Smooth muscle cell (in vitro differentiated cells): Measurements from ENCODE around the gene RSPH9. TPM values are rescaled to one million over a fixed set of nuclear protein-coding genes. Genes with fewer than 3 reads are reported as not detected.

Experiments
- DNase-seq: peaks from one replicate; lab custom pipeline; 2025; ENCODE audit not compliant: unreplicated experiment; lab: John Stamatoyannopoulos, UW
- H2AFZ ChIP-seq: fragments of 200-600 bp; sonication (generic); 2 replicates; pipeline ENCODE4 v1.6.0; 2016; ENCODE audit warnings: antibody characterized with exemption, low read depth, mild to moderate bottlenecking
- H3F3A ChIP-seq: fragments of 200-600 bp; sonication (generic); 2 replicates; pipeline ENCODE4 v1.6.0; 2017; ENCODE audit warnings: antibody characterized with exemption, low read depth
- H3K27ac ChIP-seq: fragments of 200-600 bp; sonication (generic); 2 replicates; pipeline ENCODE4 v1.5.1; 2016; ENCODE audit warnings: low read depth, mild to moderate bottlenecking
- H3K27me3 ChIP-seq: fragments of 200-600 bp; sonication (generic); 2 replicates; pipeline ENCODE4 v1.6.1; 2016; ENCODE audit warnings: low read depth, mild to moderate bottlenecking
- H3K36me3 ChIP-seq: fragments of 200-600 bp; sonication (generic); 2 replicates; pipeline ENCODE4 v1.5.1; 2016; ENCODE audit warnings: low read depth
- H3K4me1 ChIP-seq: fragments of 200-600 bp; sonication (generic); 2 replicates; pipeline ENCODE4 v1.5.1; 2016; ENCODE audit warnings: low read depth
- H3K4me2 ChIP-seq: fragments of 200-600 bp; sonication (generic); 2 replicates; pipeline ENCODE4 v1.6.0; 2016; ENCODE audit warnings: mild to moderate bottlenecking
- H3K4me3 ChIP-seq: fragments of 200-600 bp; sonication (generic); 2 replicates; pipeline ENCODE4 v1.5.1; 2016; ENCODE audit warnings: mild to moderate bottlenecking
- H3K79me2 ChIP-seq: fragments of 200-600 bp; sonication (generic); 2 replicates; pipeline ENCODE4 v1.6.0; 2016; ENCODE audit warnings: low read depth, mild to moderate bottlenecking
- H3K9ac ChIP-seq: fragments of 200-600 bp; sonication (generic); 2 replicates; pipeline ENCODE4 v1.6.0; 2016; ENCODE audit warnings: low read depth
- H3K9me3 ChIP-seq: fragments of 200-600 bp; sonication (generic); replicated peaks from 2 replicates; pipeline ENCODE4 v1.5.1; 2016; ENCODE audit warnings: low read depth
- H4K20me1 ChIP-seq: fragments of 200-600 bp; sonication (generic); 2 replicates; pipeline ENCODE4 v1.6.0; 2016; ENCODE audit warnings: low read depth
- WGBS: methylation state at CpG from one replicate; pipeline ENCODE4 v1.1.7; 2016; ENCODE audit warnings: low lambda C conversion rate; 5-methylcytosine and 5-hydroxymethylcytosine counted together
- polyA plus RNA-seq: library from polyadenylated mRNA; unstranded; fragments of >200 nt; fragmentation: Nextera tagmentation; extraction: Ambion mirVana; gene quantifications from 2 replicates; pipeline ENCODE4 v1.2.1, GENCODE V29; 2016
- total RNA-seq: library from RNA; depleted of rRNA; stranded (reverse); fragments of >200 nt; gene quantifications from 2 replicates; pipeline ENCODE4 v1.2.3, GENCODE V29; 2014
- TF ChIP-seq, protein P1 (sequence below): fragments of 200-600 bp; sonication (generic); IDR thresholded peaks from 2 replicates; pipeline ENCODE4 v1.5.1; 2017; ENCODE audit warnings: borderline replicate concordance, mild to moderate bottlenecking, antibody characterized with exemption; ENCODE audit not compliant: insufficient read depth, poor library complexity, severe bottlenecking

Gene RSPH9
- total and polyA plus RNA-seq, 2 experiments from 2014 or later = 1.9 to 2.5 TPM

DNA sequence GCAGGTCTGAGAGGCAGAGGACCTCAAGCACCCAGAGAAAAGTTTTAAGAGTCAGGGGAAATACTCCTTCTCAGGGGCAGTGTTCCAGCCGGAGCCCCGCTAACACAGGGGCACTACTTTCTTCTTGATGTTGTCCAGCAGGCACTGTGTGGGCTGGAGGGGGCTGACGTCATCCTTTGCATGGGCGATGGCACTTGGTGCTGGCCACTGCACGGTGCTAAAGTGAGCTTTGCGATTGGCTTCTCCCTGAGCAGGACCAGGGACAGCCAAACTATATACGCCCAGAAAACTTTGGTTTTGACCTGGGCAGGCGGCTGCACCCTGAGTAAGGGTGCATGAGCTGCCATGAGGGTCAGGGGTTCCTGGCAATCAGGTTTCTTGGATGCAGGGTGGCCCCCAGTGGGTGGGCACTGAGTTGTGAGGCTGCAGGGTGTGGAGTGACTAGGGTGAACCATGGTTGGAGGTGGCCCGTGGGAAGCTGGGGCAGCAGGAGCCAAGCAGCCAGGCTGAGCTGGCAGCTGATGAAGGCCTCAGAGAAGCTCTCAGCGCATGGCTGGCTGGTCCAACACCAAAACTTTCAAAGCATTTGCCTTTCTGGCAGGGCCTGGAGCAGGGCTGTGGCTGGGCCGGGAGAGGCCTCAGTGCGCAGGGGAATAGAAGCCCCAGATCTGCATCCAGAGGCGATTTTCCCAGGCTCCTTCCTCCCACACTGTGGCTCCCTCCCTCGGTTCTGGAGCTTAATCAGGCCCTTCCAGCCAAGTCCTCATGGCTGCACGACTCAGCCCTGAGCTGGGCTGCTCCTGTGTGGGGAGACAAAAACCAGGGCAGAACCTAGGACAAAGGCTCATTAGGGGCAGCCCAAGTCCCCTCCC, 24.4 kb downstream of the RSPH9 start:
- H3K4me3 ChIP-seq = no peak overlapping the region
- peak; percentile 42 for DNase-seq
- peak overlapping the region; percentile 34 for H3K27ac ChIP-seq
- H3K36me3 ChIP-seq = no peaks in the 10 kb centered on the region
- peak overlapping the region; percentile 73 for H3K4me2 ChIP-seq
- H2AFZ ChIP-seq = no peak overlapping the region
- no peaks in the 10 kb centered on the region for H3K27me3 ChIP-seq
- no peaks in the 10 kb centered on the region for H4K20me1 ChIP-seq
- peaks cover 29% of the 10 kb centered on the region for H3K4me1 ChIP-seq
- H3K79me2 ChIP-seq = no peaks in the 10 kb centered on the region
- H3F3A ChIP-seq = peaks cover 19% of the 10 kb centered on the region
- no peak overlapping the region for H3K9ac ChIP-seq
- H3K9me3 ChIP-seq = no peaks in the 10 kb centered on the region
- 35% methylated on average over 15 of the region's 15 CpGs for WGBS
- TF ChIP-seq, protein P1, sequence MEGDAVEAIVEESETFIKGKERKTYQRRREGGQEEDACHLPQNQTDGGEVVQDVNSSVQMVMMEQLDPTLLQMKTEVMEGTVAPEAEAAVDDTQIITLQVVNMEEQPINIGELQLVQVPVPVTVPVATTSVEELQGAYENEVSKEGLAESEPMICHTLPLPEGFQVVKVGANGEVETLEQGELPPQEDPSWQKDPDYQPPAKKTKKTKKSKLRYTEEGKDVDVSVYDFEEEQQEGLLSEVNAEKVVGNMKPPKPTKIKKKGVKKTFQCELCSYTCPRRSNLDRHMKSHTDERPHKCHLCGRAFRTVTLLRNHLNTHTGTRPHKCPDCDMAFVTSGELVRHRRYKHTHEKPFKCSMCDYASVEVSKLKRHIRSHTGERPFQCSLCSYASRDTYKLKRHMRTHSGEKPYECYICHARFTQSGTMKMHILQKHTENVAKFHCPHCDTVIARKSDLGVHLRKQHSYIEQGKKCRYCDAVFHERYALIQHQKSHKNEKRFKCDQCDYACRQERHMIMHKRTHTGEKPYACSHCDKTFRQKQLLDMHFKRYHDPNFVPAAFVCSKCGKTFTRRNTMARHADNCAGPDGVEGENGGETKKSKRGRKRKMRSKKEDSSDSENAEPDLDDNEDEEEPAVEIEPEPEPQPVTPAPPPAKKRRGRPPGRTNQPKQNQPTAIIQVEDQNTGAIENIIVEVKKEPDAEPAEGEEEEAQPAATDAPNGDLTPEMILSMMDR = no peak

DNA sequence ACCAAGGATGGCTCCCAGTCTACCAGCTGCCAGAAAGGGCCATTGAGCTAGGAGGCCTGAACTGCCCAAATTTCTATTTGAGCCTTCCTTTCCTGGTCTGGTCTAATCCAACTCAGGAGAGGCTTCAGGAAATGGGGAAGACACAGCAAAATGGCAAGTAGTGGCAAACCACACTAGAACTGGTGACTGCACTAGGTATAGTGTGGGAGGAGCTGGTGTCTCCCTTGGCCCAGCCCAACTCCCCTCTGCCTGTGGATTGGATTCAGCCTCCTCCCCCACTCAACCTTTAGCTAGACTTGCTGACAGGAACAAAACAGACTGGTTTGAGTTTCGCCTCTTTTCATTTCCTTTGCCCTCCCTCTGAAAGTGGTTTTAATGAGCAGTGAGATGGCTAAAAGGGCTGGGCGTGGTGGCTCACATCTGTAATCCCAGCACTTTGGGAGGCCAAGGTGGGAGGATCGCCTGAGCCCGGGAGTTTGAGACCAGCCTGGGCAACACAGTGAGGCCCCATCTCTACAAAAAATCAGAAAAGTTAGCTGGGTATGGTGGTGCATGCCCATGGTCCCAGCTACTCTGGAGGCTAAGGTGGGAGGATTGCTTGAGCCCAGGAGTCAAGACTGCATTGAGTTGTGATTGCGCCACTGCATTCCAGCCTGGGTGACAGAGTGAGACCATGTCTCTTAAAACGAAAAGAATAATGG, 25.2 kb downstream of the RSPH9 start:
- H3K9ac ChIP-seq = no peak overlapping the region
- H3K27ac ChIP-seq = peak overlapping the region; percentile 34
- H3K79me2 ChIP-seq = no peaks in the 10 kb centered on the region
- no peak overlapping the region for H3K4me3 ChIP-seq
- H4K20me1 ChIP-seq = no peaks in the 10 kb centered on the region
- peak overlapping the region; percentile 73 for H3K4me2 ChIP-seq
- H3K36me3 ChIP-seq = no peaks in the 10 kb centered on the region
- H3F3A ChIP-seq = peaks cover 19% of the 10 kb centered on the region
- no peaks in the 10 kb centered on the region for H3K9me3 ChIP-seq
- H3K27me3 ChIP-seq = no peaks in the 10 kb centered on the region
- H3K4me1 ChIP-seq = peaks cover 29% of the 10 kb centered on the region
- H2AFZ ChIP-seq = no peak overlapping the region
- DNase-seq = no peak
- TF ChIP-seq, protein P1 = no peak
- WGBS = 47% methylated on average over 6 of the region's 6 CpGs

DNA sequence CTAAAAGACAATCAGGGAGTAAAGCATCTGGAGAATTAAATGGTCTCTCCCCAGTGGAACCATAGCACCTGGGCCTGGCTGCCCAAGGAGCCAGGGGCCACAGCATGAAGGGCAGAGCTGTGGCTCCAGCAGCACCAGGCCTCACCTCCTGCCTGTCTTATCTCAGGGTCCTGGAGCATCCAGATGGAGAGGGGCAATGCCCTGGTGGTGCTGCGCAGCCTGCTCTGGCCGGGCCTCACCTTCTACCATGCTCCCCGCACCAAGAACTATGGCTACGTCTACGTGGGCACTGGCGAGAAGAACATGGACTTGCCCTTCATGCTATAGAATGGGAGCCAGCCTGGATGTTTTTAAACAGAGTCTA, 25.8 kb downstream of the RSPH9 start:
- Histone ChIP-seq H4K20me1 (no peaks in the 10 kb centered on the region), H3K27me3 (no peaks in the 10 kb centered on the region), H3K27ac (peak overlapping the region; percentile 34), H3K4me2 (no peak overlapping the region), H3K4me3 (no peak overlapping the region), H3K9ac (no peak overlapping the region), H3K4me1 (peaks cover 29% of the 10 kb centered on the region), H3K36me3 (no peaks in the 10 kb centered on the region), H2AFZ (no peak overlapping the region), H3F3A (peaks cover 19% of the 10 kb centered on the region), H3K9me3 (no peaks in the 10 kb centered on the region), H3K79me2 (no peaks in the 10 kb centered on the region)
- TF ChIP-seq, protein P1 = no peak
- DNase-seq = no peak
- WGBS = 95% methylated on average over 6 of the region's 6 CpGs
